Limb (tissue), 2 donors: ENCODE results near the gene DNAJC3.
"Not testable (repeated sequence)": the region's sequence is repeated elsewhere in the genome, so short reads cannot be mapped to it uniquely, and the experiment has no call there.

ENCODE experiments used
- DNase-seq, 2 donors: peaks; one replicate each; pipeline ENCODE4 v3.0.0-alpha.2; 2016; ENCODE audit errors: extremely low spot score in 2 of 2

DNAJC3 gene

GRCh38 chr13:95714142-95714832, 37.3 kb downstream of the DNAJC3 start:
- DNase-seq = no peak

DNA sequence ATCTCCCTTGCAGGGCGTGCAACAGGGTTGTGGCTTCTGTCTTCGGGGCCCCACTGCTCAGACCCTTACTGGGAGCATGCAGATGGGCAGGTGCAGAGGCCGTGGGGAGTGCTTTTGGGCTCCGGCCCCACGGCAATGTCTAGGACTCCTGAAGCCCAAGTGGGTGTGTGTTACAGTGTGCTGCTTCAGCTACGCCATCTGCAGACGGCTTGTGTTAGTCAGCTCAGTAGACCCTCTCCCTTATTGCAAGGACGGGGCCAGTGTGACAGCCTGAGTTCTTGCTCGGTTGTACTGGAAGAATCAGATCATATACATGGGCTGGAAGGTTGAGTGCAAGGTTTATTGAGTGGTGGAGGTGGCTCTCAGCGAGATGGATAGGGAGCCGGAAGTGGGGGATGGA, 39.3 kb downstream of the DNAJC3 start:
- DNase-seq = no peak

GRCh38 chr13:95722241-95722640, 45.3 kb downstream of the DNAJC3 start:
- no peak for DNase-seq

DNA sequence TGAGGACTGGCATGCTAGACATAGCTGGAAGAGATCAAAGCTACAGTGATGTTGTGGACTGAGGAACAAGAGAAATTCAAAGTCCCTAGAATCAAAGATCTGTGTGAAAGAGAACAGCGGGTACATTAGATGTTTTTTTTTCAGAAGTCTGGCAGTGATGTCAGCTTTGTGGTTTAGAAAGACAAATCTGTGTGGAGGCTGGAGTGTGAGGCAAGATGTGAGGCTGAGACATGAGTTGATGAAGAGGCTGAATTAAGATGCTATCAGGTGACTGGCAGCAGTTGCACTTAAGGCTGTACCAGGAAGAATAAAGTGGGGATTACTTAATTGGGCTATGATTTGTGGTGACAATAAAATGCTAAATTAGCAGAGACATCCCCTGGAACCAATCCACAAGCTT, 46.5 kb downstream of the DNAJC3 start:
- no peak for DNase-seq

GRCh38 chr13:95724252-95724651, 47.3 kb downstream of the DNAJC3 start:
- DNase-seq = no peak

DNA sequence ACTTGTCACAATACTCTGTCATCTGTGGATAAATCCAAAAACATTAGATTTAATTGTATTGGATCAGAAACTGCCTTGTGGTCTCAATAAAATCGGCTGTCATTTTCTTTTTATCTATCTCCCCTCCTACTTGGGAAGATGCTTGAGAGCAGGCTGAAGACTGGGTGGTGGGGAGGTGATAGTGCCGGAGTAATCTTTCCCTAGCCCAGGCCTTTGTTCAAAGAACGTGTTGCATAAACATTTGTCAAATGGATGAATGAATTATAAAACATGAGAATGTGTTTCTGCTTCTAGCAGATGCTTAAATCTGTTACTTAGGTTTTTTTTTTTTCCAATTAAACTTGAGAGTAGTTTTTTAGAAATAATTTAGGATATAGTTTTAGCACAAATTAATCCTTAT, 49.9 kb downstream of the DNAJC3 start:
- no peak for DNase-seq

- no peak for DNase-seq
These were observed 52.0 kb downstream of the DNAJC3 start for GRCh38 chr13:95728957-95729356.

DNA sequence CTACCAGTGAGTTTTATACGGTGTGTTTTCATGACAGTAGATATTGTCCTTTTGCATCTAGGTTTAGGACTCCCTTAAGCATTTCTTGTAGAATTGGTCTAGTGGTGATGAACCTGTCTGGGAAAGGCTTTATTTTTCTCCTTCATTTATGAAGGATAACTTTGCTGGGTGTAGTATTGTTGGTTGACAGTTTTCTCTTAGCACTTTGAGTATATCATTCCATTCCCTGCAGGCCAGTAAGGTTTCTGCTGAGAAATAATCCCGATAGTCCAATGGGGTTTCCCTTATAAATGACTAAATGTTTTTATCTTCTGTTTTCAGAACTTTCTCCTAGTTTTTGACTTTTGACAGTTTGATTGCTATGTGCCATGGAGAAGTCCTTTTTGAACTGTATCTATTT, 57.2 kb downstream of the DNAJC3 start:
- no peak for DNase-seq

DNA sequence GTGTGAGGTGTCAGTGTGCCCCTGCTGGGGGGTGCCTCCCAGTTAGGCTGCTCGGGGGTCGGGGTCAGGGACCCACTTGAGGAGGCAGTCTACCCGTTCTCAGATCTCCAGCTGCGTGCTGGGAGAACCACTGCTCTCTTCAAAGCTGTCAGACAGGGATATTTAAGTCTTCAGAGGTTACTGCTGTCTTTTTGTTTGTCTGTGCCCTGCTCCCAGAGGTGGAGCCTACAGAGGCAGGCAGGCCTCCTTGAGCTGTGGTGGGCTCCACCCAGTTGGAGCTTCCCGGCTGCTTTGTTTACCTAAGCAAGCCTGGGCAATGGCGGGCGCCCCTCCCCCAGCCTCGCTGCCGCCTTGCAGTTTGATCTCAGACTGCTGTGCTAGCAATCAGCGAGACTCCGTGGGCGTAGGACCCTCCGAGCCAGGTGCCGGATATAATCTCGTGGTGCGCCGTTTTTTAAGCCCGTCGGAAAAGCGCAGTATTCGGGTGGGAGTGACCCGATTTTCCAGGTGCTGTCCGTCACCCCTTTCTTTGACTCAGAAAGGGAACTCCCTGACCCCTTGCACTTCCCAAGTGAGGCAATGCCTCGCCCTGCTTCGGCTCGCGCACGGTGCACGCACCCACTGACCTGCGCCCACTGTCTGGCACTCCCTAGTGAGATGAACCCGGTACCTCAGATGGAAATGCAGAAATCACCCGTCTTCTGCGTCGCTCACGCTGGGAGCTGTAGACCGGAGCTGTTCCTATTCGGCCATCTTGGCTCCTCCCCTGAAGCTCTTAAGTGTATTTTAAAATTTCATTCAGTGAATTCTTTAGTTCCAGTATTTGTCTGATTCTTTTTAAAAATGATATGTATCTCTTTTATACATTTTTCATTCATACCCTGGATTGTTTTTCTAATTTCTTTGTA, 63.4 kb downstream of the DNAJC3 start:
- not testable (repeated sequence) for DNase-seq

- no peak for DNase-seq
These were observed 64.0 kb downstream of the DNAJC3 start for GRCh38 chr13:95740979-95741320.

- no peak for DNase-seq
These were observed 64.9 kb downstream of the DNAJC3 start for GRCh38 chr13:95741584-95742563.

- DNase-seq = no peak
These were observed 66.3 kb downstream of the DNAJC3 start for GRCh38 chr13:95743192-95743591.

- no peak for DNase-seq
These were observed 68.3 kb downstream of the DNAJC3 start for GRCh38 chr13:95745289-95745688.

GRCh38 chr13:95745752-95746151, 68.8 kb downstream of the DNAJC3 start:
- DNase-seq = no peak

- no peak for DNase-seq
These were observed 72.6 kb downstream of the DNAJC3 start for GRCh38 chr13:95749545-95749944.

- DNase-seq = no peak
These were observed 75.7 kb downstream of the DNAJC3 start for GRCh38 chr13:95752677-95753076.

- DNase-seq = no peak
These were observed 77.1 kb downstream of the DNAJC3 start for GRCh38 chr13:95754069-95754468.

DNA sequence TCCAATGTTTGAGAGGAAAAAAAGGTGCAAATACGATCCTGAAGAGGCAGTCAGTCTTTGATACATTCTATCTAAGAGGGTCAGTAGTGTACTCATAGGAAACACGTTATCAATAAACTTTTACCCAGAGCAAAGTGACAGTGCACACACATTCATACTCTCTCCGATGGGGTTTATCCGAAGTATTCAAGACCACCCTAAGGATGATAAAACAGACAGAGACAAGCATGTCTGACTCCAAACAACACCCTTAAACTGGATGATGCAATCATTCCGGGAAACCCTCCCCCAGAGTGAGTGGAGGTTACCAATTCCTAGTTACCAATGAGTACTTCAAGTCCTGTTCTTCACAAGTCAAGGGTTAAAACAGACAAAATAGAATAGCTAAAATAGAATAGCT, 79.1 kb downstream of the DNAJC3 start:
- DNase-seq = no peak

DNA sequence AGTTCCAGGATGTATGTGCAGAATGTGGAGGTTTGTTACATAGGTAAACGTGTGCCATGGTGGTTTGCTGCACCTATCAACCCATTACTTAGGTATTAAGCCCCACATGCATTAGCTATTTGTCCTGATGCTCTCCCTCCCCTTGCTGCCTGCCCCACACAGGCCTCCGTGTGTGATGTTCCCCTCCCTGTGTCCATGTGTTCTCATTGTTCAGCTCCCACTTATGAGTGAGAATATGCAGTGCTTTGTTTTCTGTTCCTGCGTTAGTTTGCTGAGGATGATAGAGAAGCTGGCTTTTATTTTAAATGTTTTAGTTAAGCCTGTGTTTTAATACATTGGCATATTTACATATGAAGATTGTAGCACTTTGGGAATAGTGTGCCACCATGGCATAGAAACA, 85.7 kb downstream of the DNAJC3 start:
- DNase-seq = not testable (repeated sequence)

GRCh38 chr13:95763601-95764000, 86.7 kb downstream of the DNAJC3 start:
- no peak for DNase-seq

DNA sequence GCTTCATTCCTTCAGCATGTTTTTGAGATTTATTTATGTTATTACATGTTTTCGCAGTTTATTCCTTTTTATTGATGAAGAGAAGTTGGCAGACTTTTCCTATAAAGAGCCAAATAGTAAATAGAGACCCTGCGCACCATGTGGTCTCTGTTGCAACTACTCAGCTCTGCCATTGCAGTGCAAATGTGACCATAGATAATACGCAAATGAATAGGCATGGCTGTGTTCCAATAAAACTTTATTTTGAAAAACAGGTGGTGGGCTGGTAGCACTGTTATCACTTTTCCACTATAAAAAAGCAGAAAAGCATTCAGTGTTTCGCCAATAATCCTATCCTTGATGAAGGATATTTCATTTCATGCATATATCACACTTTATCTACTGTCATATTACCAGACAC, 95.0 kb downstream of the DNAJC3 start:
- no peak for DNase-seq

DNA sequence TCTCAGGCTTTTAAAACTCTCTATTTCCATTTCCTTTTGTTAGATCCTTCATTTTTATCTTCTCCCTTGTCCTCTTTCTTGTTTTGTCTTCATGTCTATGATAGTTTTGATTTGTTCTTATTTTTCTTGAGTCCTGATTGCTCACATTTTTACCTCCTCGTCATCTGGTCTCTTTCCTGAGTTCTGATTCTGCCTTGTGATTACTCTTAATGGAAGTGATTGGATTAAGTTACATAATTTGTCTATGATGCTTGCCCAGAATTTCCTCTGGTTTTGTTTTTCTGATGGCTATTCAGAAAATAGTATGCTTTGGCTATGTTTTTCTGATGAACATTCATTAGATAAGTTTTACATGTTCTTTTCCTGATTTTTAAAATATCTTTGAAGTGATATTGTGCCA, 102.6 kb downstream of the DNAJC3 start:
- no peak for DNase-seq
